Measurements from ENCODE around the gene CD209.

CD209 gene

GRCh38 chr19:7736148-7736547 is 11.2 kb downstream of the CD209 start:
- DNase-seq: no peak

- no peak for DNase-seq
Measured at GRCh38 chr19:7734220-7735203, 12.8 kb downstream of the CD209 start.

GRCh38 chr19:7733376-7733775 is 14.0 kb downstream of the CD209 start:
- DNase-seq: no peak

- DNase-seq: no peak
Measured at GRCh38 chr19:7732045-7732444, 15.3 kb downstream of the CD209 start, which contains the start of gene CLEC4G. Gene CLEC4G (minus strand): TSS chr19:7732110. CDS start chr19:7732102, 8 bp downstream.

- DNase-seq: no peak
Measured at GRCh38 chr19:7731615-7732014, 15.7 kb downstream of the CD209 start.

GRCh38 chr19:7731218-7731595 is 16.1 kb downstream of the CD209 start:
- DNase-seq: no peak

- DNase-seq: no peak
Measured at GRCh38 chr19:7730286-7731217, 16.8 kb downstream of the CD209 start.

- no peak for DNase-seq
Measured at GRCh38 chr19:7729831-7730285, 17.5 kb downstream of the CD209 start.

- no peak for DNase-seq
Measured at GRCh38 chr19:7729211-7729610, 18.1 kb downstream of the CD209 start.

- no peak for DNase-seq
Measured at GRCh38 chr19:7725791-7726190, 21.5 kb downstream of the CD209 start.

- no peak for DNase-seq
Measured at GRCh38 chr19:7722231-7722651, 25.1 kb downstream of the CD209 start.

- DNase-seq: no peak
Measured at GRCh38 chr19:7720351-7720750, 27.0 kb downstream of the CD209 start.

GRCh38 chr19:7718668-7719067 is 28.7 kb downstream of the CD209 start:
- DNase-seq: no peak

GRCh38 chr19:7716762-7717161 is 30.6 kb downstream of the CD209 start:
- no peak for DNase-seq

GRCh38 chr19:7715671-7716070 is 31.7 kb downstream of the CD209 start:
- DNase-seq: no peak

- DNase-seq: no peak
Measured at GRCh38 chr19:7710616-7711015, 36.7 kb downstream of the CD209 start.

GRCh38 chr19:7709932-7710460 is 37.3 kb downstream of the CD209 start:
- no peak for DNase-seq

- DNase-seq: no peak
Measured at GRCh38 chr19:7706955-7707456, 40.3 kb downstream of the CD209 start.

GRCh38 chr19:7706188-7706954 is 41.0 kb downstream of the CD209 start:
- DNase-seq: no peak

- DNase-seq: peak; percentile 64
Measured at GRCh38 chr19:7705387-7706187, 41.7 kb downstream of the CD209 start.

Measured in activated T-cell treated with anti-CD3 and anti-CD28 coated beads for 4 hours (primary cell).